Panc1 (cell line): ENCODE data around the gene NTNG1. TPM values are rescaled to one million over a fixed set of nuclear protein-coding genes. Genes with fewer than 3 reads are reported as not detected.

Experiments
- ATAC-seq: fragments of 200-7000 bp; cut with Tn5 transposase; 2 replicates; pipeline ENCODE4 v1.9.1; 2020; ENCODE audit warnings: mild to moderate bottlenecking, moderate library complexity
- BruUV-seq: library from RNA; stranded (reverse); fragments of 400-500 nt; replicated peaks from 2 replicates; lab custom pipeline; 2021; lab: Mats Ljungman, UMichigan
- CTCF ChIA-PET: fragments of 300-600 bp; sonication (Branson Sonifier 250); formaldehyde crosslinking; loops from one replicate; lab custom pipeline; 2022; ENCODE audit warnings: antibody characterized with exemption; lab: Charles Lee
- POLR2A ChIA-PET: fragments of 300-600 bp; sonication (Branson Sonifier 250); formaldehyde crosslinking; loops from one replicate; lab custom pipeline; 2022; ENCODE audit warnings: antibody characterized with exemption; lab: Charles Lee
- DNase-seq: peaks from one replicate; pipeline ENCODE4 v3.0.0-alpha.2; 2010; ENCODE audit warnings: low read depth, low spot score
- H3K27ac ChIP-seq: 2 replicates; pipeline ENCODE4 v1.5.1; 2011; ENCODE audit warnings: mild to moderate bottlenecking, low read length, inconsistent platforms
- H3K27me3 ChIP-seq: fragments of 200-500 bp; sonication (Bioruptor generic); 2 replicates; pipeline ENCODE4 v1.6.0; 2014; ENCODE audit warnings: low read length, inconsistent platforms; ENCODE audit not compliant: control insufficient read depth, insufficient read depth
- H3K36me3 ChIP-seq: fragments of 200-500 bp; sonication (Bioruptor generic); 2 replicates; pipeline ENCODE4 v1.5.1; 2014; ENCODE audit warnings: inconsistent platforms, mild to moderate bottlenecking, low read length, moderate library complexity; ENCODE audit not compliant: control insufficient read depth, insufficient read depth
- H3K4me1 ChIP-seq: 2 replicates; pipeline ENCODE4 v1.5.1; 2011; ENCODE audit warnings: inconsistent platforms, mild to moderate bottlenecking, low read length, moderate library complexity; ENCODE audit not compliant: control insufficient read depth, insufficient read depth
- H3K4me3 ChIP-seq, 2 experiments: 2 replicates each; pipeline ENCODE4 v1.5.1; 2011 to 2012; ENCODE audit warnings: low read depth in 2 of 2, low read length in 2 of 2, mild to moderate bottlenecking in 2 of 2, inconsistent platforms in 1 of 2, moderate library complexity in 1 of 2
- H3K9me3 ChIP-seq: fragments of 200-500 bp; sonication (Bioruptor generic); 2 replicates; pipeline ENCODE4 v1.5.1; 2014; ENCODE audit warnings: low read depth, mild to moderate bottlenecking, inconsistent platforms, low read length, moderate library complexity; ENCODE audit not compliant: control insufficient read depth, insufficient read depth
- POLR2AphosphoS5 ChIP-seq: IDR thresholded peaks from 2 replicates; pipeline ENCODE4 v1.6.1; 2012; ENCODE audit warnings: mild to moderate bottlenecking, low read depth, low read length, moderate library complexity
- REST ChIP-seq, 2 experiments: IDR thresholded peaks; 2 replicates each; pipeline ENCODE4 v1.6.1; 2011 to 2012; ENCODE audit warnings: low read depth in 2 of 2, control low read depth in 1 of 2, low read length in 1 of 2, mild to moderate bottlenecking in 1 of 2, moderate library complexity in 1 of 2; ENCODE audit not compliant: insufficient read depth in 1 of 2
- SIN3A ChIP-seq: IDR thresholded peaks from 2 replicates; pipeline ENCODE4 v1.6.1; 2012; ENCODE audit warnings: low read depth, mild to moderate bottlenecking, low read length, moderate library complexity, borderline replicate concordance; ENCODE audit not compliant: insufficient read depth
- TCF7L2 ChIP-seq: IDR thresholded peaks from 2 replicates; pipeline ENCODE4 v1.6.1; 2011; ENCODE audit warnings: mild to moderate bottlenecking, low read depth, low read length, inconsistent platforms
- in situ Hi-C: cut with HindIII; loops from 2 replicates; pipeline ENCODE4 v1.10.0; 2016; ENCODE audit warnings: low sequenced_read_pairs, low pct_unique_long_range_greater_than_20kb
- intact Hi-C: fragments of 100-400 bp; cut with micrococcal nuclease; formaldehyde crosslinking; loops from one replicate; pipeline ENCODE4 v1.10.0; 2022; ENCODE audit not compliant: unreplicated experiment
- total RNA-seq: library from RNA; stranded (reverse); gene quantifications from one replicate; pipeline ENCODE4 v1.2.1, GENCODE V29; 2021; ENCODE audit not compliant: unreplicated experiment
- TF ChIP-seq, protein P1 (sequence below): fragments of 450-650 bp; IDR thresholded peaks from 2 replicates; pipeline ENCODE4 v1.5.1; 2017; ENCODE audit warnings: mild to moderate bottlenecking

The NTNG1 gene
- total RNA-seq, 1 experiment from 2014 or later, result 0.13 TPM

DNA sequence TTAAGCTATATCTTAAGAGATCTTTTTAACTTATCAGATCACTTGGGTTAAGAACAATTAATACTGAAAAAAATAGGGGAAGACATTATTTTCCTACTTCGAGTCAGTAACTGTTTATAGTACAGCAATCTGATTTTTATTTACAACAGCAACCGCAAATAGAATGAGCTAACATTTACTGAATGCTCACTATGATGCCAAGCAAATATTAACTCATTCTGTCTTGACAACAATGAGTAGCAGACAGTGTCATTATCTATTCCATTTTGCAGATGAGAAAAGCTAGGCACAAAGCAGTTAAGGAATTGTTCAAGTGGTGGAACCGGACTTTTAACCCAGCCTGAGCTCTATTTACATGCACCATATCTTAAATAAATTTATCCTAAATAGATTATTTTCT lies 273.7 kb downstream of the NTNG1 start:
- H3K9me3 ChIP-seq, result no peaks in the 10 kb centered on the region
- in situ Hi-C loops, result no loop called here
- H3K4me1 ChIP-seq, result no peaks in the 10 kb centered on the region
- no peak for ATAC-seq
- intact Hi-C loops, result no loop called here
- H3K4me3 ChIP-seq, result no peak overlapping the region
- no peaks in the 10 kb centered on the region for H3K27me3 ChIP-seq
- H3K27ac ChIP-seq, result no peak overlapping the region
- no peak for TF ChIP-seq POLR2AphosphoS5
- no peak for TF ChIP-seq SIN3A
- TF ChIP-seq, protein P1, sequence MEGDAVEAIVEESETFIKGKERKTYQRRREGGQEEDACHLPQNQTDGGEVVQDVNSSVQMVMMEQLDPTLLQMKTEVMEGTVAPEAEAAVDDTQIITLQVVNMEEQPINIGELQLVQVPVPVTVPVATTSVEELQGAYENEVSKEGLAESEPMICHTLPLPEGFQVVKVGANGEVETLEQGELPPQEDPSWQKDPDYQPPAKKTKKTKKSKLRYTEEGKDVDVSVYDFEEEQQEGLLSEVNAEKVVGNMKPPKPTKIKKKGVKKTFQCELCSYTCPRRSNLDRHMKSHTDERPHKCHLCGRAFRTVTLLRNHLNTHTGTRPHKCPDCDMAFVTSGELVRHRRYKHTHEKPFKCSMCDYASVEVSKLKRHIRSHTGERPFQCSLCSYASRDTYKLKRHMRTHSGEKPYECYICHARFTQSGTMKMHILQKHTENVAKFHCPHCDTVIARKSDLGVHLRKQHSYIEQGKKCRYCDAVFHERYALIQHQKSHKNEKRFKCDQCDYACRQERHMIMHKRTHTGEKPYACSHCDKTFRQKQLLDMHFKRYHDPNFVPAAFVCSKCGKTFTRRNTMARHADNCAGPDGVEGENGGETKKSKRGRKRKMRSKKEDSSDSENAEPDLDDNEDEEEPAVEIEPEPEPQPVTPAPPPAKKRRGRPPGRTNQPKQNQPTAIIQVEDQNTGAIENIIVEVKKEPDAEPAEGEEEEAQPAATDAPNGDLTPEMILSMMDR, result no peak
- TF ChIP-seq REST (IDR thresholded peaks at IDR 0.05; ENCODE audit: insufficient read depth in 1 of 2, low read depth in 2 of 2, low read length in 1 of 2), result no peak
- no peak for TF ChIP-seq TCF7L2
- POLR2A ChIA-PET, result no interaction called here
- no peak for DNase-seq
- no TSS peak for BruUV-seq
- CTCF ChIA-PET, result no interaction called here
- no peaks in the 10 kb centered on the region for H3K36me3 ChIP-seq

GRCh38 chr1:107415241-107415640 lies 274.4 kb downstream of the NTNG1 start:
- intact Hi-C loops (no loop called here), in situ Hi-C loops (no loop called here)
- Histone ChIP-seq H3K9me3 (no peaks in the 10 kb centered on the region), H3K4me1 (no peaks in the 10 kb centered on the region), H3K4me3 (no peak overlapping the region), H3K27me3 (no peaks in the 10 kb centered on the region), H3K36me3 (no peaks in the 10 kb centered on the region), H3K27ac (no peak overlapping the region)
- BruUV-seq, result no TSS peak
- ATAC-seq (no peak), DNase-seq (no peak)
- TF ChIP-seq, protein P1, result no peak
- ChIA-PET POLR2A (no interaction called here), CTCF (no interaction called here)

DNA sequence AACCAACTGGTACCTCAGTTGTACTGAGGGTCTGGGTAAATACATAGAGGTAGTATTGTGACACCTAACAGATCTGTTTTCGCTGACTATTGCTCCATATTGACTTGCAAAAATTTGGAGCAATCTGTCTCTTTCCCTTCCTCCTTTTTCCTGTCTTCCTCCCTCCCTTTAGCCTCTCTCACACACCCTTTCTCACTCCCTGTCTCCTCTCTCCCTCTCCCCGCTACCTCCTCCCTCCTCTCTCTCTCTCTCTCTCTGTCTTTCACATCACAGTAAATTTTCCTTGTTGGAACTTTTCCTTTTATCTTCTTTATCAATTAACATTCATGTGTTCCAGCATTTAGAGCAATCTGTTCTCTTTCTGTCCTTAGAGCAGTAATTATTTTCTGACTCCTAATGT lies 278.2 kb downstream of the NTNG1 start:
- ATAC-seq (no peak), DNase-seq (no peak)
- intact Hi-C loops (no loop called here), in situ Hi-C loops (no loop called here)
- TF ChIP-seq POLR2AphosphoS5 (no peak), REST (IDR thresholded peaks at IDR 0.05; ENCODE audit: insufficient read depth in 1 of 2, low read depth in 2 of 2, low read length in 1 of 2) (no peak), SIN3A (no peak)
- Histone ChIP-seq H3K36me3 (no peaks in the 10 kb centered on the region), H3K9me3 (no peaks in the 10 kb centered on the region), H3K27me3 (no peaks in the 10 kb centered on the region), H3K27ac (no peak overlapping the region), H3K4me3 (no peak overlapping the region), H3K4me1 (no peaks in the 10 kb centered on the region)
- CTCF ChIA-PET, result no interaction called here
- BruUV-seq, result no TSS peak
- POLR2A ChIA-PET, result no interaction called here
